ENCODE results near the gene KCTD18. TPM values are rescaled to one million over a fixed set of nuclear protein-coding genes. Genes with fewer than 3 reads are reported as not detected.

Gene KCTD18
- total RNA-seq: 10 to 100 TPM in 4 of 5 donors, 1 to 10 TPM in 1; 1.2 to 22.9 (median 15.4) TPM
- polyA plus RNA-seq: 10 to 100 TPM in 2 of 3 donors, 1 to 10 TPM in 1; 7.2 to 17.9 (median 10.6) TPM
- long read RNA-seq, donor 1, partial matches to known transcripts: 0 of 1 reads
- long read RNA-seq, donor 1, other reads (novel, unspliced or antisense): 0 of 1 reads
- long read RNA-seq, donor 2, partial matches to known transcripts: 0 of 2 reads
- long read RNA-seq, donor 2, other reads (novel, unspliced or antisense): 0 of 2 reads
- long read RNA-seq, donor 3: 0 reads
- long read RNA-seq, donor 4: 0 reads
- long read RNA-seq, donor 5, partial matches to known transcripts: 0 of 3 reads
- long read RNA-seq, donor 5, other reads (novel, unspliced or antisense): 0 of 3 reads
- long read RNA-seq, donor 6: 0 reads
- long read RNA-seq, donor 7, partial matches to known transcripts: 0 of 4 reads
- long read RNA-seq, donor 7, other reads (novel, unspliced or antisense): 0 of 4 reads
- long read RNA-seq, donor 8, partial matches to known transcripts: 0 of 1 reads
- long read RNA-seq, donor 8, other reads (novel, unspliced or antisense): 0 of 1 reads
- long read RNA-seq, donor 9: 0 reads
- long read RNA-seq, donor 10, partial matches to known transcripts: 0 of 2 reads
- long read RNA-seq, donor 10, other reads (novel, unspliced or antisense): 0 of 2 reads

GRCh38 chr2:200509612-200510433, at the start of gene KCTD18:
KCTD18 (minus strand) TSS chr2:200510068; CDS start chr2:200507016, 3,052 bp downstream.
- H3K4me1 ChIP-seq: peaks cover 0 to 25% (median 16%) of the 10 kb centered on the region in 4 donors
- peaks cover 0 to 13% (median 0%) of the 10 kb centered on the region in 3 donors for H3K27me3 ChIP-seq
- H3K36me3 ChIP-seq: peaks cover 0 to 8% (median 3%) of the 10 kb centered on the region in 4 donors
- 0 to 2% (median 1%) methylated on average over 15 to 78 of the region's 78 CpGs for WGBS, 5 donors
- peak within 1 kb of the TSS; percentile 78 to 91 (median 80) for H3K27ac ChIP-seq
- peak; percentile 92 to 97 for DNase-seq
- H3K9me3 ChIP-seq: no peaks in the 10 kb centered on the region
- H3K4me3 ChIP-seq: peak within 1 kb of the TSS; percentile 73 to 88 (median 84)
- TF ChIP-seq POLR2AphosphoS5 (IDR thresholded peaks at IDR 0.05): peak; percentile 51 to 94 (median 87)
- TF ChIP-seq EP300 (IDR thresholded peaks at IDR 0.05): no peak
- TF ChIP-seq CTCF (IDR thresholded peaks at IDR 0.05): peak in 5 of 7 experiments; percentile 46 to 90 (median 75)
- intact Hi-C loops (cut with DNase I; ENCODE audit: low total_unique reads): no loop called here

GRCh38 chr2:200540793-200541192, 30.9 kb upstream of the KCTD18 start:
- Histone ChIP-seq H3K27ac (no peak overlapping the region), H3K36me3 (peaks cover 0 to 5% (median 0%) of the 10 kb centered on the region in 4 donors), H3K4me1 (no peaks in the 10 kb centered on the region), H3K4me3 (no peak overlapping the region), H3K27me3 (no peaks in the 10 kb centered on the region), H3K9me3 (no peaks in the 10 kb centered on the region)
- TF ChIP-seq POLR2A (IDR thresholded peaks at IDR 0.05): no peak
- no peak for TF ChIP-seq POLR2AphosphoS5 (IDR thresholded peaks at IDR 0.05)
- TF ChIP-seq CTCF (IDR thresholded peaks at IDR 0.05): no peak
- TF ChIP-seq EP300 (IDR thresholded peaks at IDR 0.05): no peak
- no peak for DNase-seq
- intact Hi-C loops (cut with DNase I; ENCODE audit: low total_unique reads): no loop called here

GRCh38 chr2:200538139-200538538, 28.3 kb upstream of the KCTD18 start:
- H3K4me1 ChIP-seq: no peaks in the 10 kb centered on the region
- TF ChIP-seq POLR2AphosphoS5 (IDR thresholded peaks at IDR 0.05) (no peak), POLR2A (IDR thresholded peaks at IDR 0.05) (no peak), EP300 (IDR thresholded peaks at IDR 0.05) (no peak), CTCF (IDR thresholded peaks at IDR 0.05) (no peak)
- 83 to 94% (median 92%) methylated on average over 1 of the region's 1 CpG for WGBS, 5 donors
- intact Hi-C loops (cut with DNase I; ENCODE audit: low total_unique reads): no loop called here
- no peaks in the 10 kb centered on the region for H3K27me3 ChIP-seq
- H3K27ac ChIP-seq: no peak overlapping the region
- H3K9me3 ChIP-seq: no peaks in the 10 kb centered on the region
- no peak overlapping the region for H3K4me3 ChIP-seq
- peaks cover 0 to 5% (median 0%) of the 10 kb centered on the region in 4 donors for H3K36me3 ChIP-seq
- DNase-seq: no peak

GRCh38 chr2:200534572-200534971, 24.7 kb upstream of the KCTD18 start:
- no peak overlapping the region for H3K27ac ChIP-seq
- intact Hi-C loops (cut with DNase I; ENCODE audit: low total_unique reads): no loop called here
- H3K4me1 ChIP-seq: no peaks in the 10 kb centered on the region
- no peak for DNase-seq
- no peaks in the 10 kb centered on the region for H3K36me3 ChIP-seq
- H3K27me3 ChIP-seq: no peaks in the 10 kb centered on the region
- TF ChIP-seq POLR2A (IDR thresholded peaks at IDR 0.05) (no peak), EP300 (IDR thresholded peaks at IDR 0.05) (no peak), CTCF (IDR thresholded peaks at IDR 0.05) (no peak), POLR2AphosphoS5 (IDR thresholded peaks at IDR 0.05) (no peak)
- no peaks in the 10 kb centered on the region for H3K9me3 ChIP-seq
- no peak overlapping the region for H3K4me3 ChIP-seq

Measured in stomach (tissue), 19 donors.